Sigmoid colon (tissue), 4 donors: ENCODE results near the gene RNF212B.

Source experiments
- EP300 ChIP-seq, 4 donors: sonication (generic); formaldehyde crosslinking; IDR thresholded peaks; one replicate each; pipeline ENCODE4 v1.6.1; 2017; ENCODE audit warnings: antibody characterized with exemption in 4 of 4
- POLR2A ChIP-seq, 2 donors: fragments of 450-650 bp; IDR thresholded peaks; one replicate each; pipeline ENCODE4 v1.6.1; 2016; ENCODE audit warnings: antibody characterized with exemption in 2 of 2, mild to moderate bottlenecking in 2 of 2, moderate library complexity in 2 of 2
- POLR2AphosphoS5 ChIP-seq, 4 donors: sonication (generic); formaldehyde crosslinking; IDR thresholded peaks; one replicate each; pipeline ENCODE4 v1.6.1; 2017; ENCODE audit warnings: antibody characterized with exemption in 4 of 4
- TF ChIP-seq, protein P1 (sequence below), 4 experiments: fragments of 450-650 bp in 3 of 4; fragments of 200-600 bp in 1 of 4; IDR thresholded peaks; one replicate each; pipeline ENCODE4 v1.5.1; 2016 to 2019; ENCODE audit warnings: antibody characterized with exemption in 4 of 4, mild to moderate bottlenecking in 3 of 4, moderate library complexity in 2 of 4

DNA sequence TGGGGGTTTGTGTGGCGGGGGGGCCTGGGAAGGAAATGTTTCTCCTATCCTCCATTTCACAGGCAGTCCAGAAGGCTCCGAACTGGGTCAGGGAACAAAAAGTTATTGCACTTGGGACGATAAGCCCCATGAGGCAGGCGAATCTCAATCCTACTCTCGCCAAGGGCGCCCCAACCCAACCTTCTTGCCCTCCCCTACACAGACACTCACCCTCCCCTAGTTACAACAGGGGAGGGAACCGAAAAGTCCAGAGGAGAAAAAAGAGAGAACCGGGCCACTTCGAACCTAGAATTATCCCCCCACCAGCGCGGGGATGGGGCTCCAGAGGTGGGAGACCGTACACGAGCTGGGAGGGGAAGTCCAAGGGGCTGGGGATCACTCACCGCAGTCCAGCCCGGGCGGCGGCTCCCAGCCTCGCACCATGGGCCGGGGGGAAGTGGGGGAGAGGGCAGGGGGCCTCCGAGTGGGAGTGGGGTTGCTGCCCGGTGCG lies 47.8 kb downstream of the RNF212B start:
- TF ChIP-seq, protein P1, sequence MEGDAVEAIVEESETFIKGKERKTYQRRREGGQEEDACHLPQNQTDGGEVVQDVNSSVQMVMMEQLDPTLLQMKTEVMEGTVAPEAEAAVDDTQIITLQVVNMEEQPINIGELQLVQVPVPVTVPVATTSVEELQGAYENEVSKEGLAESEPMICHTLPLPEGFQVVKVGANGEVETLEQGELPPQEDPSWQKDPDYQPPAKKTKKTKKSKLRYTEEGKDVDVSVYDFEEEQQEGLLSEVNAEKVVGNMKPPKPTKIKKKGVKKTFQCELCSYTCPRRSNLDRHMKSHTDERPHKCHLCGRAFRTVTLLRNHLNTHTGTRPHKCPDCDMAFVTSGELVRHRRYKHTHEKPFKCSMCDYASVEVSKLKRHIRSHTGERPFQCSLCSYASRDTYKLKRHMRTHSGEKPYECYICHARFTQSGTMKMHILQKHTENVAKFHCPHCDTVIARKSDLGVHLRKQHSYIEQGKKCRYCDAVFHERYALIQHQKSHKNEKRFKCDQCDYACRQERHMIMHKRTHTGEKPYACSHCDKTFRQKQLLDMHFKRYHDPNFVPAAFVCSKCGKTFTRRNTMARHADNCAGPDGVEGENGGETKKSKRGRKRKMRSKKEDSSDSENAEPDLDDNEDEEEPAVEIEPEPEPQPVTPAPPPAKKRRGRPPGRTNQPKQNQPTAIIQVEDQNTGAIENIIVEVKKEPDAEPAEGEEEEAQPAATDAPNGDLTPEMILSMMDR (IDR thresholded peaks at IDR 0.05): no peak
- TF ChIP-seq EP300 (IDR thresholded peaks at IDR 0.05) (no peak), POLR2A (IDR thresholded peaks at IDR 0.05) (peak in 1 of 2 donors; percentile 54), POLR2AphosphoS5 (IDR thresholded peaks at IDR 0.05) (no peak)
